HS-5 (cell line): ENCODE measurements around the gene SEZ6L.

Experiments used
- DNase-seq: peaks from one replicate; pipeline ENCODE4 v3.0.0-alpha.2; 2012; ENCODE audit warnings: low read depth

SEZ6L gene

GRCh38 chr22:26298605-26299310, 129.5 kb downstream of the SEZ6L start:
- DNase-seq = no peak

DNA sequence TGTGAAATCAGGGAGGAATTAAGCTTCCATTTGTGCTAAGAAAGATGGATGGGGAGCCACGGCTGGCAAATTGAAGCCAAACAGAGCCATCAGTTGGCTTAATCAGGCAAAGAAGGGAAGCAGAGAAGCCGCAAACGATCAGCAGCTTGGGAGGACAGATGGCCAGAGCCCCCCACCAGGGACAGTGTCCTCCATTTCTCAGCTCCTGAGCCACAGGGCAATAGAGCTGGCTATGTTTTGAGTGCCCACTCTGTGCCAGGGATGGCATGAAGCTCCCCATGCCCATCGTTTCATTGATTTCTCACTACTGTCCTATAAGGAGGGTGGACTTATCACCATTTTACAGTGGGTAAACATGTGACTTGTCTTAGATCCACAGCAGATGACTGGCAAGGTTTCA, 133.5 kb downstream of the SEZ6L start:
- no peak for DNase-seq

DNA sequence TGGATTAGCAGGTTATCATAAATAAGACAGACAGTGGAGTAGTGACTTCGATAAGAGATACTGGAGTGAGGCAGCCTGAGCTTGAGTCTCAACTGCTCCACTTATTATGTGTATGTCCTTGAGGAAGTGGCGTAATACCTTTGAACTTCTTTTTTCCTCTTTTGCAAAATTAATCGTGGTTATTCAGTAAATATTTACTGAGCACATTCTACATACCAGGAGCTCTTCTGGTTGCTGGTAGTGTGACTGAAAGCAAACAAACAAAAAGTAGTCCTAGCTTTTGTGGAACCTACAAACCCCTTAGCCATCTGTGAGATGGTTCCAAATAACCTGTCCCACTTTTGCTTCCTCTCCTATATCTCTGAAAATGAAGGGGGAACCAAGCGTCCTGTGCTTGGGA, 134.2 kb downstream of the SEZ6L start:
- DNase-seq = no peak

DNA sequence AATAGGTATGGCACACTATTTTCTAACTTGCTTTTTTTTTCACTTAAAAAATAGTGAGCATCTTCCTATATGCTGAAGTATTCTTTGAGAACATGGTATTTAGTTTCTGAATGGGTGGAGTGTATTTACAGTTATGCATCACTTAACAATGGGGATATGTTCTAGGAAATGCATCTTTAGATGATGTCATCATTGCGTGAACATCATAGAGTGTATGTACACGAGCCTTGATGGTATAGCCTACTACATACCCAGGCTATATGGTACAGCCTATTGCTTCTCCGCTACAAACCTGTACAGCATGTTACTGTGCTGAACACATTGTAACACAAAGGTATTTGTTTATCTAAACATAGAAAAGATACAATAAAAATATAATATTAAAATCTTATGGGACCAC, 135.5 kb downstream of the SEZ6L start:
- no peak for DNase-seq

GRCh38 chr22:26308467-26308866, 139.2 kb downstream of the SEZ6L start:
- DNase-seq = no peak

- DNase-seq = no peak
These were observed 141.4 kb downstream of the SEZ6L start for GRCh38 chr22:26310616-26311015.

GRCh38 chr22:26313291-26313690, 144.0 kb downstream of the SEZ6L start:
- DNase-seq = no peak

GRCh38 chr22:26314171-26314570, 144.9 kb downstream of the SEZ6L start:
- DNase-seq = no peak

DNA sequence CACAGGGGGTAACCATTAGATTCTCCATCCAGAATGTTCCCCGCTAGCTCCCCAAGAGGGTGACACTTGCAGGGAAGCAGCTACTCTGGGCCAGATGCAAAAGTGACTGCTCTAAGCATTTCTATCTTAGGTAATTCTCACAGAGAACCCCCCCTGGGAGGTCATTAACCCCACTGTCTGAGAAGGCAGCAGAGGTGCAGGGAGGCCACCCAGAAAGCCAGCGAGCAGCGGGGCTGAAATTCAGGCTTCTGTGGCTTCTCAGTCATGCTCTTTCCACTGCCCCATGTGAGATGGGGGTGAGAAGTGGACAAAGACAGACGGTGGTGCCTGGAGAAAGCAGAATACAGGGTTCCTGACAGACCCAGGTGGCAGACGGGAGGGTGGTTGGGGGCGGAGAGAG, 145.4 kb downstream of the SEZ6L start:
- DNase-seq = no peak

GRCh38 chr22:26316732-26317285, 147.5 kb downstream of the SEZ6L start:
- DNase-seq = no peak

DNA sequence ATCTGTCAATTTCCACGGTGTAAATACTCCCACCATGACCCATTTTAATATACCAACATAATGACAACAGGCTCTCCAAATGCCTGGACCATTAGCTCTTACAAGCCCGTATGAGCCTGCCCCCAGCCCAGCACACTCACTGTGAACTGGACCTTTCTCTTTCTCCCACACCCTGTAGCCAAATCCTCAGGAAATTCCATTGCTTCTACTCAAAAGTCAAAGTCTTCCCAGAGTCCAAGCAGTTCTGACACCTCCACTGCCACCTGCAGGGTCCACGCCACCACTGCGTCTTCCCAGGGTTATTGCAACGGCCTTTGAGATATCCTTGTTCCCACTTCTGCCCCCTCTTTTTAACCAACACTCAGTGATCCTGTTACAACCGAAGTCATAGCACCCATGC, 149.7 kb downstream of the SEZ6L start:
- DNase-seq = peak; percentile 26

DNA sequence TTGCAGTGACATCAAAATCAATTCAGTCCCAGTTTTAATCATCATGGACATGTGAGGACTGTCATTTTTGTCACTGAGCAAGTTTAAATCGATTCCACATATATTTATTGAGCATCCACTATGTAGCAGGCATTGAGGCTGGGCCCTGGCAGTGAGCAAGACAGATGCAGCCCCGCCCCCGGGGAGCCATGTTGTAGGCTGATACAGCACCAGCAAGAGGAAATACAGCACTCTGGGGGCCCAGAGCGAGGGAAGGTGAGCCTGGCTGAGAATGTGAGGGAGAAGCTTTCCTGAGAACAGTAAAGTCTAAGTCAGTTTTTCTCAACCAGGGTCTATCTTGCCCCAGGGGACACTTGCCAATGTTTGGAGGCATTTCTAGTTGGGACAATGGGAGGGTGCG, 151.2 kb downstream of the SEZ6L start:
- DNase-seq = no peak

DNA sequence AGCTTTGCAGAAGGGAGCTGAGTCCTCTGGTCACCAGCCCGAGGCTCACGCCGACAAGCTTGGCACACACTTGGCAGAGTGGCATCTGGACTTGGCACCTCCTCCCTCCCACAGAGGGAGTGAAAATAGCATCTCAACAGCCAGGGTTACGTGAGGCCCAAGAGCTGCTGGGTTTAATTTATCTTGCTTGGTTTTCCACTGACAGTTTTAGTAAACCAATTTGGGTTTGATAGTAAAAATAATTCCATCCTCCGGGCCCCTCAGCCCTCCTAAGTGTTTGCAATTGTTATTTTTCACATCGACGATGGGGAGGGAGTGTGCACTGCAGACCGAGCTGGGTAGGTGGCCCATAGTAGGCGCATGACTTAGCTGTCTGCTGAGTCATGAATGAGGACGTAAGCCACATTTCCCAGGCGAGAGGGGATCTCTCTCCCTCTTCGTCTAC, 152.2 kb downstream of the SEZ6L start:
- DNase-seq = peak; percentile 58

- DNase-seq = peak; percentile 98
These were observed 153.1 kb downstream of the SEZ6L start for GRCh38 chr22:26322179-26322905.

GRCh38 chr22:26323013-26323412, 153.8 kb downstream of the SEZ6L start:
- peak; percentile 19 for DNase-seq

DNA sequence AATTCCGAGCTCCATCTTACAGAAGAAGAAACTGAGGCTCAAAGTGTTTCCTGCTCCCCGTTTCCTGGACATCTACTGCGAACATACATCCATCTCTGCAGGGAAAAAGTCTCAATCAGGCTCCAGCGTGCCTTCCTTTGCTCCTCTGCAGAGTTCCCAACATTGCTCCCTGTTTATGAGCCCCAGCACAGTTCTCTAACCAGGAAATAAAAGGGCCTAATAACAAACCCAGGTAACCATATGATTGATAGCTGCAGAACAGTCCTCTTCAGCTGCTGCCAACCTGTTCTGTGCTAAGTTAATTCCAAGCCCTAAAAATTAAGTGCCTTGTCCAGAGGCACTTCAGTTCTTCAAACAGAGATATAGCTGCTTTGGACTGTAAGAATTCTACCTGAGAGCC, 154.9 kb downstream of the SEZ6L start:
- no peak for DNase-seq

GRCh38 chr22:26325641-26326040, 156.4 kb downstream of the SEZ6L start:
- DNase-seq = no peak

- no peak for DNase-seq
These were observed 157.5 kb downstream of the SEZ6L start for GRCh38 chr22:26326803-26327202.

GRCh38 chr22:26327306-26327705, 158.0 kb downstream of the SEZ6L start:
- DNase-seq = no peak

- no peak for DNase-seq
These were observed 159.0 kb downstream of the SEZ6L start for GRCh38 chr22:26328221-26328620.

DNA sequence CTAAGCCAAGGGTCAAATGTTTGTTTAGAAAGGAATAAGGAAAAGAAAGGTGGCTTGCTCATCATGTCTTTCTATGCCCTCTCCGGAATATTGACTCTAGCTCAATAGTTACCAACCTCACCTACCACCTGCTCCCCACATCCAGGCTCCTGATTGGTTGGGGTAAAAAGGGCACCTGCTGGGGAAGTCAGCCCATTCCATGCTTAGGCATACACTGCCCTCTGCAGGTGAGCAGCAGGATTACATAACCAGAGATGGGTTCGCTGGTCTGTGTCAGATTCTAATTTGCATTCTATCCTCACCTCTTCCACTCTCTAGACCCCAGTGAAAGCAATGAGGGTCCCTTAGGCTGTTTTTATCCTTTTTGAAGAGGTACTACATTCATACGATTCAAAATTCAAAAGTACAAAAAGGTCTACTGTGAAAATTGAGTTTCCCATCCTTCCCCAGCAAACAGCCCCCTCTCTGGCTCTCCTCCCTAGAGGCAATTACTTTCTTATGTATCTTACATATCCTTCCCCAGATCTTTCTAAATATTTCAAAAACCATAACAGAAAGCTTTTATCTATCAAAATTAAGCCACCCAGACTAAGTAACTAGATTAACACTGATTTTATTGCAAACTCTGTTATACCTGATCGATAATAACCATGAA, 161.8 kb downstream of the SEZ6L start:
- peak; percentile 24 for DNase-seq

- DNase-seq = no peak
These were observed 164.0 kb downstream of the SEZ6L start for GRCh38 chr22:26333088-26333800.
